ENCODE data around the gene SSBP3. TPM values are rescaled to one million over a fixed set of nuclear protein-coding genes. Genes with fewer than 3 reads are reported as not detected.

Gene SSBP3
- total RNA-seq, 1 experiment from 2014 or later, result 26.5 TPM

- Histone ChIP-seq H3K4me1 (replicated peaks; ENCODE audit: insufficient read depth) (peaks cover 10% of the 10 kb centered on the region), H3K27ac (no peak overlapping the region), H4K20me1 (ENCODE audit: insufficient read depth) (no peaks in the 10 kb centered on the region), H3K79me2 (ENCODE audit: low read depth) (no peaks in the 10 kb centered on the region), H3K27me3 (ENCODE audit: insufficient read depth, low read depth) (no peaks in the 10 kb centered on the region), H3K4me2 (no peak overlapping the region), H3K36me3 (ENCODE audit: low read depth) (no peaks in the 10 kb centered on the region), H3F3A (ENCODE audit: insufficient read depth, low read depth) (no peaks in the 10 kb centered on the region), H2AFZ (no peak overlapping the region), H3K4me3 (no peak overlapping the region), H3K9me2 (ENCODE audit: insufficient read depth) (no peaks in the 10 kb centered on the region), H3K9me3 (ENCODE audit: insufficient read depth, low read depth) (no peaks in the 10 kb centered on the region)
- ChIA-PET POLR2A (ENCODE audit: unreplicated experiment) (no interaction called here), CTCF (no interaction called here)
- no peak for TF ChIP-seq CTCF (conservative IDR thresholded peaks at IDR 0.05)
- no peak for TF ChIP-seq EZH2 (IDR thresholded peaks at IDR 0.05; ENCODE audit: low read depth)
- intact Hi-C loops (cut with micrococcal nuclease; ENCODE audit: unreplicated experiment), result no loop called here
- BruUV-seq (replicated peaks), result no TSS peak
- DNase-seq, result no peak
Measured at GRCh38 chr1:54381524-54381923, 24.7 kb downstream of the SSBP3 start.

GRCh38 chr1:54380290-54380882, 25.8 kb downstream of the SSBP3 start:
- Histone ChIP-seq H2AFZ (no peak overlapping the region), H3K36me3 (ENCODE audit: low read depth) (no peaks in the 10 kb centered on the region), H3K9me3 (ENCODE audit: insufficient read depth, low read depth) (no peaks in the 10 kb centered on the region), H3K4me1 (replicated peaks; ENCODE audit: insufficient read depth) (peaks cover 10% of the 10 kb centered on the region), H3K4me2 (no peak overlapping the region), H3K27me3 (ENCODE audit: insufficient read depth, low read depth) (no peaks in the 10 kb centered on the region), H3F3A (ENCODE audit: insufficient read depth, low read depth) (no peaks in the 10 kb centered on the region), H3K27ac (no peak overlapping the region), H4K20me1 (ENCODE audit: insufficient read depth) (no peaks in the 10 kb centered on the region), H3K79me2 (ENCODE audit: low read depth) (no peaks in the 10 kb centered on the region), H3K9me2 (ENCODE audit: insufficient read depth) (no peaks in the 10 kb centered on the region), H3K4me3 (no peak overlapping the region)
- POLR2A ChIA-PET (ENCODE audit: unreplicated experiment), result no interaction called here
- TF ChIP-seq EZH2 (IDR thresholded peaks at IDR 0.05; ENCODE audit: low read depth), result no peak
- DNase-seq, result no peak
- CTCF ChIA-PET, result interaction anchor here (0.6 kb wide), 1 partner anchor 67 kb away, joined by 4 read pairs; no protein-coding TSS in a partner anchor
- BruUV-seq (replicated peaks), result no TSS peak
- intact Hi-C loops (cut with micrococcal nuclease; ENCODE audit: unreplicated experiment), result no loop called here

DNA sequence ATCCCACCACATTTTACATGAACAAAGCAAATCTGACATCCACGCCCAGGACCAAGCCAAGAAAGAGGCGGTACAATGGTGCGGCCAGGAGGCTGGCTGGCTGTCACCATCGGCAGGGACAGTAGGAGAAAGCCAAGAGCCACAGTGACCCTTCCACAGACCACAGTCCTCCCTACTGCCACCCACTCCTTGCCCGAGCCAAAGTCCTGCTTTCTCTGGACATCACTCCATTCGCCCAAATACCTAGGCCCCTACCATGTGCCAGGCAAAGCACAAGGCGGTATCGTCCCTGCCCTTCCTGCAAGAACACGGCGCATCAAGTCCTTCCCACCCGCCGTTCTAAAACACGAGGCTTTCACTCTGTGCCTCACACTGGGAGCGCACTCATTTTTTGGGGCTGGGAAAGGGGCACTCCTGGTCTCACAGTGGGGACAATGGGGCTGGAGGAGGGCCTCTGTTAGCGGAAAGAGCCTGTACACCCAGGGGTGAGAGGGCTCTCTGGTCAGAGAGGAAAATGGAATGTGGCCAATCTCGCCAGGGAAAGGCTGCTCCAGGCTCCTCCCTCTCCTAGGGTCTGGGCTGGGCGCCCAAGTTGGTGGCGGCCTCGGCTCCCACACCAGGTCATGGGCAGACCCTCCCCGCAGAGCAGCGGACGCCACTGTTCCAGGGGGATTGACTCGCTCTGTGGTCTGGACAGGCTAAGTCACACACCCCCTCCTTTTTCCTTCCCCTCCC, 26.5 kb downstream of the SSBP3 start:
- no peaks in the 10 kb centered on the region for H3K9me3 ChIP-seq (ENCODE audit: insufficient read depth, low read depth)
- peaks cover 10% of the 10 kb centered on the region for H3K4me1 ChIP-seq (replicated peaks; ENCODE audit: insufficient read depth)
- no peaks in the 10 kb centered on the region for H3F3A ChIP-seq (ENCODE audit: insufficient read depth, low read depth)
- H3K4me3 ChIP-seq, result no peak overlapping the region
- no TSS peak for BruUV-seq (replicated peaks)
- no peak overlapping the region for H3K27ac ChIP-seq
- intact Hi-C loops (cut with micrococcal nuclease; ENCODE audit: unreplicated experiment), result no loop called here
- ChIA-PET POLR2A (ENCODE audit: unreplicated experiment) (no interaction called here), CTCF (no interaction called here)
- no peaks in the 10 kb centered on the region for H3K36me3 ChIP-seq (ENCODE audit: low read depth)
- H3K9me2 ChIP-seq (ENCODE audit: insufficient read depth), result no peaks in the 10 kb centered on the region
- H3K79me2 ChIP-seq (ENCODE audit: low read depth), result no peaks in the 10 kb centered on the region
- TF ChIP-seq EZH2 (IDR thresholded peaks at IDR 0.05; ENCODE audit: low read depth) (no peak), CTCF (conservative IDR thresholded peaks at IDR 0.05) (no peak)
- no peak for DNase-seq
- H4K20me1 ChIP-seq (ENCODE audit: insufficient read depth), result no peaks in the 10 kb centered on the region
- no peak overlapping the region for H2AFZ ChIP-seq
- no peak overlapping the region for H3K4me2 ChIP-seq
- H3K27me3 ChIP-seq (ENCODE audit: insufficient read depth, low read depth), result no peaks in the 10 kb centered on the region
